BLaER1 (cell line): Measurements from ENCODE around the gene PRSS36.
"Not testable (repeated sequence)": the region's sequence is repeated elsewhere in the genome, so short reads cannot be mapped to it uniquely, and the experiment has no call there.

Experiments used
- H3K27ac ChIP-seq: shearing (Covaris generic); formaldehyde crosslinking; 2 replicates; pipeline ENCODE4 v1.8.1; 2022
- H3K27me3 ChIP-seq: shearing (Covaris generic); formaldehyde crosslinking; 2 replicates; pipeline ENCODE4 v1.8.1; 2022
- H3K36me3 ChIP-seq: shearing (Covaris generic); formaldehyde crosslinking; 2 replicates; pipeline ENCODE4 v1.8.1; 2022
- H3K4me1 ChIP-seq: shearing (Covaris generic); formaldehyde crosslinking; 2 replicates; pipeline ENCODE4 v1.8.1; 2022
- H3K4me2 ChIP-seq: shearing (Covaris generic); formaldehyde crosslinking; 2 replicates; pipeline ENCODE4 v1.8.1; 2022
- H3K4me3 ChIP-seq: shearing (Covaris generic); formaldehyde crosslinking; 2 replicates; pipeline ENCODE4 v1.8.1; 2022
- H3K9ac ChIP-seq: shearing (Covaris generic); formaldehyde crosslinking; 2 replicates; pipeline ENCODE4 v1.8.1; 2022
- H3K9me3 ChIP-seq: shearing (Covaris generic); formaldehyde crosslinking; 2 replicates; pipeline ENCODE4 v1.8.1; 2022
- H4K20me1 ChIP-seq: shearing (Covaris generic); formaldehyde crosslinking; 2 replicates; pipeline ENCODE4 v1.8.1; 2022
- Cebpa-rat ChIP-seq: shearing (Covaris generic); IDR thresholded peaks from 2 replicates; pipeline ENCODE4 v1.8.1; 2022

Gene PRSS36

DNA sequence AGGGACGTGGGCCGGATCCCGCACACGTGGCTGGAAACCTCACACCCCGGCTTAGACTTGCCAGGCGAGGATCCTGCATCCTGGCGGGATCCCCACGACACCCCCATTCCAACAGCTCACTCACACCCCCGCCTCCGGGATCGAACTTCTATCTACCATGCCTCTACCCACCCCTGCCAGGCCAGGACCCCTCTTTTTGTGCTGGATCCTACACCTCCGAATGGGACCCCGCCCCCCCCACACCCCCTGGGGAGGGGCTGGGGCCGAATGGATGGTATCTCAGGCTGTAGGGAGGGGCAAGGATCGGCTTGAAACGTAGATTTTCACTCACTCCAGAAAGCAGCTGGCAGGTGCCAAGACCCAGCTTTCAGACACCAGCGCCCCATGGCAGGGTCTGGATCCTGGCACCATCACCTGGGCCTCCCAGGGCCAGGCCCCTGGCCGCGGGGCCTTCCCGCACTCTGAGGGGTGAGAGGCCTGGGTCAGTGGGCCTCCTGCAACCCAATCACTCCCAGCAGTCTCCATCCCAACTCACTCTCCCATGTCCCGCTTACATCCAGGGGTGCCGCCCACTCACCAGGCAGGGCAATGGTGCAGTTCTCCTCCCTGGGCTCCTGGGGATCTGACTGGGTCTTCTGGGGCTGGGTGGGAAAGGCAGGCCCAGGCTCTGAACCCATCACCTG is 6.7 kb downstream of the PRSS36 start:
- peaks cover 38% of the 10 kb centered on the region for H3K4me1 ChIP-seq
- no peak for TF ChIP-seq Cebpa-rat
- peak overlapping the region; percentile 64 for H3K4me3 ChIP-seq
- peak overlapping the region; percentile 83 for H3K4me2 ChIP-seq
- H3K27ac ChIP-seq = peak overlapping the region; percentile 85
- no peaks in the 10 kb centered on the region for H3K9me3 ChIP-seq
- H3K27me3 ChIP-seq = no peaks in the 10 kb centered on the region
- H3K9ac ChIP-seq = peak overlapping the region; percentile 80
- H3K36me3 ChIP-seq = no peaks in the 10 kb centered on the region
- no peaks in the 10 kb centered on the region for H4K20me1 ChIP-seq

DNA sequence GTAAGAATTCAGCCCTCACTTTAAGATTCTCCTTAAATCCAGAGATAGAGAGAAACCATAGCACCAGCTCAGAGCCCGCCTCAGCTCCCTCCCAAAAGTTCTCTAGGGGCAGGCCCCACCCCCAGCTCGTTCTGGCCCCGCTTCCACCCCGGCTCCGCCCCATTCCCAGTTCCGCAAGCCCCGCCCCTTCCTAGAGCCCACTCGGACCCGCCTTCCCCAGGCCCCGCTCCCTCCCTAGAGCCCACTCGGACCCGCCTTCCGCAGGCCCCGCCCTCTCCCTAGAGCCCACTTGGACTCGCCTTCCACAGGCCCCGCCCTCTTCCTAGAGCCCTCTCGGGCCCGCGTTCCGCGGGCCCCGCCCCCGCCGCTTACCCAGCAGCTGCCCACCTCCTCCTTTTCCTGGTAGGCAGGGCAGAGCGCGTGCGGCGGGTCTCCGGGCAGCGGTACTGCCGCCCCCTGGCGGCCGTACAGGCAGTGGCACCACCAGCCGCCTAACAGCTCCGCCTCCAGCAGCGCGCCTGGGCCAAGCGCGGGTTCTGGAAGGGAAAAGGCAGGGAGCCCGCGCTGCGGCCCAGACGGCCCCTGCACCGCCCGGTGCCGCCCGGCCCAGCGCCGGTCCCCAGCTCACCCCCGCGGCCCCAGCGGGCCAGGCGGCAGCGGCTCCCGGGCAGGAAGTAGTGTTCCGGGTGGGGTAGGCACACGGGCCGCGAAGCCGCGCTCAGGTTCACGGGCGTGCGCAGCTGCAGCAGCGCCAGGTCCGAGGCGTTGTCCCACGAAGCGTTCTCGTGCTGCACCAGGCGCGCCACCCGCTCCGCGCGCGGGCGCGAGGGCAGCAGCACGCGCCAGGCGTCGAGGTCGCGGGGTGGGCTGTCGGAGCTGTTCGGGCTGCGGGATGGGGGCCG is 7.5 kb downstream of the PRSS36 start:
- H3K4me1 ChIP-seq = peaks cover 38% of the 10 kb centered on the region
- TF ChIP-seq Cebpa-rat = no peak
- no peaks in the 10 kb centered on the region for H3K36me3 ChIP-seq
- H3K4me2 ChIP-seq = peak overlapping the region; percentile 89
- peak overlapping the region; percentile 80 for H3K9ac ChIP-seq
- no peaks in the 10 kb centered on the region for H4K20me1 ChIP-seq
- H3K27me3 ChIP-seq = no peaks in the 10 kb centered on the region
- peak overlapping the region; percentile 64 for H3K4me3 ChIP-seq
- peak overlapping the region; percentile 85 for H3K27ac ChIP-seq
- no peaks in the 10 kb centered on the region for H3K9me3 ChIP-seq

DNA sequence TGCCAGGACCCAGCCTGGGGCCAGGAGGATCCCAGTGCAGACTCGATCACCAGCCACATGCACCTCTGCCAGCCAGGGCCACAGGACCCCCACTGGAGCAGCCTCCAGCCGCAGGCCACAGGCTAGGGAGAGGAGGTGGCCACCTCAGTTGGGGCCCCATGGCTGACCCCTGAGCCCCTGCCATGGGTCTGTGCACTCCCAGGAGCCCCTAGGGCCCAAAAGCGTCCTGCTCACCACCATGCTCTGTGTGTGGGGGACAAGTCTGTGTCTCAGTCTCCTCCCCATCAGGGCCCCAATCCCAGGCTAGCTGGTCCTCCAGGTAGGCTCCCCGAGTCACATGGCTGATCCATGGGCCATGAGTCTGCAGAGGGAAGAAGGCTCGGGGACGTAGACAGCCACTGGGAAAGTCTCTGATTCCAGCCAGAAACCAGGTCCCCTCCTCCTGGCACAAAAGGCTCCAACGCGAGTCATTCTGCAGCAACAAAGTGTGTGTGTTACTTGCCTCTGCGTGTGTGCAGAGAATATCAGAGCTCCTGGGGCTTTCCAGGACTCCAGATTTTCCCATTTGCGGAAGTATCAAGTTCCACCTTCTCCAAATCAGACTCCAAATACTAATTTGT is 8.3 kb downstream of the PRSS36 start:
- Histone ChIP-seq H3K27me3 (no peaks in the 10 kb centered on the region), H3K9ac (peak overlapping the region; percentile 76), H3K4me2 (peak overlapping the region; percentile 89), H3K4me1 (peaks cover 38% of the 10 kb centered on the region), H3K36me3 (no peaks in the 10 kb centered on the region), H3K27ac (peak overlapping the region; percentile 76), H4K20me1 (no peaks in the 10 kb centered on the region), H3K4me3 (peak overlapping the region; percentile 51), H3K9me3 (no peaks in the 10 kb centered on the region)
- no peak for TF ChIP-seq Cebpa-rat

DNA sequence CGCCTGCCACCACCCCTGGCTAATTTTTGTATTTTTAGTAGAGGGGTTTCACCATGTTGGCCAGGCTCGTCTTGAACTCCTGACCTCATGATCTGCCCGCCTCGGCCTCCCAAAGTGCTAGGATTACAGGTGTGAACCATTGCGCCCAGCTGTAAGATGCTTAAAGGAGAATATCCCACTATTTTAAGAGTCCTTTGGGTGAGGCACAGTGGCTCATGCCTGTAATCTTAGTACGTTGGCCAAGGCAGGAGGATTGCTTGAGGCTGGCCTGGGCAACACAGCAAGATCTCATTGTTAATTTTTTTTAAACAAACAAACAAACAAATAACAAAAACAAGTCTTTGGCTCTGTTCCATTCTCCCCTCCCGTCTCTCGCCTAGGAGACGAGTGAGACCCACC is 8.8 kb downstream of the PRSS36 start:
- H3K27me3 ChIP-seq, H3K9me3 ChIP-seq, H3K36me3 ChIP-seq, H3K4me3 ChIP-seq, H4K20me1 ChIP-seq: not testable (repeated sequence)
- peak overlapping the region; percentile 76; the same call in 1 of the 2 replicates for H3K9ac ChIP-seq
- peak overlapping the region; percentile 76 for H3K27ac ChIP-seq
- peak overlapping the region; percentile 89 for H3K4me2 ChIP-seq
- H3K4me1 ChIP-seq = peaks cover 38% of the 10 kb centered on the region

DNA sequence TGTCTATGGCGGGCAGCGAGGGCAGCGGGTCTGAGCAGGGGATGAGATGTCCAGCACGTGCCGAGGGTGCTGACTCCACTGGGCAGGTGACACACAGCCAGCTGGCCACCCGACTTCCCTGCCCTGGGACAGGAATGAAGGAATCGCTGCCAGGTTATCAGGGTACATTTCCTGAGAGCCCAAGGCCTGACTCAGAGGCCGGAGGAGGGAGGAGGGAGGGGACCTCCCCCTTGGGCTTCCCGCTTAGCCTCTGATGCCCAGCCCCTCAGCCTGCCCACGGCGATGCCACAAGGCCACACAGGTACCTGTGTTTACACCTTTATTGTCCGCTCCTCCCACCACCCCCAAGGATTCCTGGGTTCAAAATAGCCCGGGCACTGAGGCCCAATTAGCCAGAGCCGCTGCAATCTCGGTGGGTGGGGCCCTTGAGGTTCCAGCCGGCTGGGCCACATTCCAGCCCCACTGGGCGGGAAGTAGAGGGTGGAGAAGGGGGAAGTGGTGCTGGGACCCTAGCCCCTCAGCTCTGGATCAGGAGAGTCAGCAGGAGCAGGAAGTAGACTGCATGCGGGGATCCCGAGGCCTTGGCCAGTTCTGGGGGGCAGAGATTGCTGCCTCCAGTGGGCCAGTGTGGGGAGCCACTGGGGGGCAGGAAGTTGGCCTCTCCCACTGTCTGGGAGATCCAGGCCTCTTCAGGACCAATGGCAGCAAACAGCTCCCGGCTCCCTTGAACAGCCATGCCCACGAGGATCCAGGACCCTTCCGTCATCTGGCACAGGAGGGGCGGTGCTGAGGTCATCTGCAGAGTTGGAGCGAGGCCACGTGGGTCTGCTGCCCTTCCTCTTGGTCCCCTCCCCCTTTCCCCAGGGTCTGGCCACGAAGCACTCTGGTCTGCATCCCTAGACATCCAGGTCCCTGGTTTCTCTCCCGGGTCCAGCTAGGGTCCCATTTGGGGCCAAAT is 11.0 kb downstream of the PRSS36 start:
- Histone ChIP-seq H4K20me1 (no peaks in the 10 kb centered on the region), H3K27me3 (no peaks in the 10 kb centered on the region), H3K36me3 (no peaks in the 10 kb centered on the region), H3K9ac (no peak overlapping the region), H3K4me3 (no peak overlapping the region), H3K27ac (0 out of 2 replicates have a peak overlapping the region, but pooled peaks have one; percentile 22), H3K4me2 (no peak overlapping the region), H3K4me1 (peaks cover 50% of the 10 kb centered on the region), H3K9me3 (no peaks in the 10 kb centered on the region)
- TF ChIP-seq Cebpa-rat = no peak

DNA sequence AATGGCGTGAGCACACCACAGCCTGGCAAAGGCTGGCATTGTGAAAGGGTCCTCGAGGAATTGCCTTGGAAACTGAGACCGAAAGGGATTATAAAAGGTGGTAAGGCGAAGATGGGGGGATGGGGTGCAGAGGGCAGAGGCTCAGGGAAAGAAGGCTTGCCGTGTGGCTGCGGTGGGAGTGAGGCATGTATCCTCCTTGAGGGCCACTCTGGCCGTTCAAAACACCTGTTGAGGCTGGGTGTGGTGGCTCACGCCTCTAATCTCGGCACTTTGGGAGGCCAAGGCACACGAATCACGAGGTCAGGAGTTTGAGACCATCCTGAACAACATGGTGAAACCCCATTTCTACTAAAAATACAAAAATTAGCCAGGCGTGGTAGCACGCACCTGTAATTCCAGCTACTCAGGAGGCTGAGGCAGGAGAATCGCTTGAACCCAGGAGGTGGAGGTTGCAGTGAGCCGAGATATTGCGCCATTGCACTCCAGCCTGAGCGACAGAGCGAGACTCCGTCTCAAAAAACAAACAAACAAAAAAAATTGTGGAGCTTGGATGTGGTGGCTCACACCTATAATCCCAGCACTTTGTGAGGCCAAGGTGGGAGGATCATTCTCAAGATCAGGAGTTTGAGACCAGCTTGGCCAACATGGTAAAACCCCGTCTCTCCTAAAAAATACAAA is 12.9 kb downstream of the PRSS36 start:
- H3K36me3 ChIP-seq = peaks cover 15% of the 10 kb centered on the region
- H3K4me1 ChIP-seq = peaks cover 49% of the 10 kb centered on the region
- not testable (repeated sequence) for H3K27me3 ChIP-seq, H3K4me2 ChIP-seq, H3K27ac ChIP-seq, H3K9me3 ChIP-seq, H3K4me3 ChIP-seq, H3K9ac ChIP-seq, H4K20me1 ChIP-seq

DNA sequence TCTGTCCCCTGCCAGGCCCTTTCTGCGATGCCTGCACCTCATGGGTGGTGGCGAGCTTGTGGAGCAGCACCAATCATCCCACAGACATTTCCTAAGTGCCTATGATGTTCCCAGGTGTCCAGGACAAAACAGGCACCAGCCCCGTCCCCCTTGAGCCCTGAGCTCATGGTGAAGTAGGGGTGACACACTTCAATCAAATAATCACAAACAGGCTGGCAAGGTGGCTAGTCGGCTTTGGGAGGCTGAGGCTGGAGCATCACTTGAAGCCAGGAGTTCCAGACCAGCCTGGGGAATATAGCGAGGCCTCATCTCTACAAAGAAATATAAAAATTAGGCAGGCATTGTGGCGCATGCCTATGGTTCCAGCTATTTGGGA is 13.6 kb downstream of the PRSS36 start:
- H3K4me3 ChIP-seq = no peak overlapping the region
- H3K27me3 ChIP-seq = no peaks in the 10 kb centered on the region
- no peak overlapping the region for H3K27ac ChIP-seq
- H3K4me1 ChIP-seq = peaks cover 42% of the 10 kb centered on the region
- no peak for TF ChIP-seq Cebpa-rat
- peaks cover 22% of the 10 kb centered on the region for H3K36me3 ChIP-seq
- H3K9ac ChIP-seq = no peak overlapping the region
- H4K20me1 ChIP-seq = no peaks in the 10 kb centered on the region
- H3K4me2 ChIP-seq = no peak overlapping the region
- no peaks in the 10 kb centered on the region for H3K9me3 ChIP-seq

DNA sequence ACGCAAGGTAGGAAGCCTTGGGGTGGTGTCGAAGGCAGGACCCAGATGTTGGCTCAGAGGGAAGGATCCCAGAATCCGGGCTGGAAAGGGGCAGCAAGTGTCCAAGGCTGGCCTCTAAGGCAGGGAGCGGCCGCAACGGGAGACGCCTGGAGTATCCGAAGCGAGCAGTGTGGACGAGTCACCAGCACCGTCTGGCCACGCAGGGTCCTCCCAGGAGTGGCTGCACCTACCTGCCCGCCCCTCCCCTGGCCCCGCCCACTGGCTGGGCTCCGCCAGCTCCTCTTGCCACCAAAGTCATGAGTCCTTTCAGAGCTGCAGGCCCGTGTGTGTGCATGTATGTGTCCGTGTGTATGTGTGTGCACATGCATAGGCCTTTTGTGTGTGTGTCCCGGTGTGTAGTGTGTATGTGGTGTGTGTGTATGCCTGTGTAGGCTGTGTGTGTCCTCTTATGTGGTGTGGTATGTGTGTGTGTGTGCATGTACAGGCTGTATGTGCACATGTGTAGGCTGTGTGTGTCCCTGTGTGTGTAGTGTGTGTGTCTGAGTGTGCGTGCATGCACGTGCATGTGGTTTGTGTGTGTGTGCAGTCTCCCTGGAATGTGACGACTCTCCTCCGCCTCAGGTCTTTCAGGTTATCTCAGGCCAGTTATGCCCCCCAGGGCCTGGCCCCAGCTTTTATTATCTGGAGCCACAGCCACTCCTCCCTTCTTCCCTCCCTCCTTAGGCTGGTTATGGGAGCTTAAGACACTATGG is 14.2 kb downstream of the PRSS36 start, which contains the start of gene PRSS8:
TSS of gene PRSS8 (minus strand) at position 193 of the 752 bp plus-strand sequence. CDS start 229 bp downstream, outside the sequence.
- no peak for TF ChIP-seq Cebpa-rat
- H3K36me3 ChIP-seq = peaks cover 27% of the 10 kb centered on the region
- H4K20me1 ChIP-seq = no peaks in the 10 kb centered on the region
- peak within 1 kb of the TSS; percentile 51 for H3K4me2 ChIP-seq
- H3K4me1 ChIP-seq = peaks cover 36% of the 10 kb centered on the region
- no peak within 1 kb of the TSS for H3K4me3 ChIP-seq
- H3K27ac ChIP-seq = 0 out of 2 replicates have a peak within 1 kb of the TSS, but pooled peaks have one; percentile 44
- no peaks in the 10 kb centered on the region for H3K9me3 ChIP-seq
- H3K9ac ChIP-seq = no peak within 1 kb of the TSS
- no peaks in the 10 kb centered on the region for H3K27me3 ChIP-seq
